ENCODE results near the gene HLA-DPA1.

The HLA-DPA1 gene

DNA sequence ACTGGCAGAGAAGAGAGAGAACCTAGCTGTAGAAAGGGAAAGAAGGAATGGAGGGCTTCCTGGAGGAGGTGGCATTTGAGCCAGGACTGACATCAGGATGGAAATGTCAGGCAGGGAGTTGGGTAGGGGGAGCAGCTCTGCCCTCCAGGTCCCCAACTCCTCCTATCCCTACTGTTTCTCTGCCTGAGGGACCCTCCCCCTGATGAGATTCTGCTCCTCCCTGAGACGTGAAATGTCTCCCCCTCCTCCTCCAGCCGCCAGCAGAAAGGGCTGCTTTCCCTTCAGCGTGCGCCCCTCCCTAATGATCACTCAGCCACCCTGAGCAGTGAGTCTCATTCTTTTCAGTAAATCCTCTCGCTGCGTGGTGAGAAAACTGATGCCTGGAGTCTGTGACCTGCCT, 43.0 kb upstream of the HLA-DPA1 start:
- no peaks in the 10 kb centered on the region for H4K20me1 ChIP-seq (ENCODE audit: insufficient read depth, low read length, poor library complexity, severe bottlenecking)
- no peak overlapping the region for H3K4me2 ChIP-seq (ENCODE audit: low read depth, low read length, poor library complexity, severe bottlenecking)
- no peak overlapping the region for H3K4me3 ChIP-seq (ENCODE audit: low read length, poor library complexity, severe bottlenecking)
- no peak overlapping the region for H3K9ac ChIP-seq (ENCODE audit: low read depth, low read length, poor library complexity, severe bottlenecking)
- H2AFZ ChIP-seq (ENCODE audit: low read length), result no peak overlapping the region
- H3K9me3 ChIP-seq (ENCODE audit: insufficient read depth, low read depth, low read length), result no peaks in the 10 kb centered on the region
- H3K79me2 ChIP-seq (ENCODE audit: insufficient read depth, low read length), result no peaks in the 10 kb centered on the region
- no peaks in the 10 kb centered on the region for H3K9me2 ChIP-seq (replicated peaks; ENCODE audit: low read depth, low read length)
- H3K4me1 ChIP-seq (ENCODE audit: insufficient read depth, low read length, poor library complexity, severe bottlenecking), result peaks cover 8% of the 10 kb centered on the region
- TF ChIP-seq EZH2phosphoT487 (IDR thresholded peaks at IDR 0.05; ENCODE audit: borderline replicate concordance), result no peak
- TF ChIP-seq, protein P1, sequence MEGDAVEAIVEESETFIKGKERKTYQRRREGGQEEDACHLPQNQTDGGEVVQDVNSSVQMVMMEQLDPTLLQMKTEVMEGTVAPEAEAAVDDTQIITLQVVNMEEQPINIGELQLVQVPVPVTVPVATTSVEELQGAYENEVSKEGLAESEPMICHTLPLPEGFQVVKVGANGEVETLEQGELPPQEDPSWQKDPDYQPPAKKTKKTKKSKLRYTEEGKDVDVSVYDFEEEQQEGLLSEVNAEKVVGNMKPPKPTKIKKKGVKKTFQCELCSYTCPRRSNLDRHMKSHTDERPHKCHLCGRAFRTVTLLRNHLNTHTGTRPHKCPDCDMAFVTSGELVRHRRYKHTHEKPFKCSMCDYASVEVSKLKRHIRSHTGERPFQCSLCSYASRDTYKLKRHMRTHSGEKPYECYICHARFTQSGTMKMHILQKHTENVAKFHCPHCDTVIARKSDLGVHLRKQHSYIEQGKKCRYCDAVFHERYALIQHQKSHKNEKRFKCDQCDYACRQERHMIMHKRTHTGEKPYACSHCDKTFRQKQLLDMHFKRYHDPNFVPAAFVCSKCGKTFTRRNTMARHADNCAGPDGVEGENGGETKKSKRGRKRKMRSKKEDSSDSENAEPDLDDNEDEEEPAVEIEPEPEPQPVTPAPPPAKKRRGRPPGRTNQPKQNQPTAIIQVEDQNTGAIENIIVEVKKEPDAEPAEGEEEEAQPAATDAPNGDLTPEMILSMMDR (conservative IDR thresholded peaks at IDR 0.05; ENCODE audit: low read length), result no peak
- no peaks in the 10 kb centered on the region for H3K27me3 ChIP-seq (ENCODE audit: insufficient read depth, low read length, poor library complexity, severe bottlenecking)
- no peaks in the 10 kb centered on the region for H3K36me3 ChIP-seq (ENCODE audit: insufficient read depth, low read length)
- H3F3A ChIP-seq (ENCODE audit: low read depth), result no peaks in the 10 kb centered on the region

DNA sequence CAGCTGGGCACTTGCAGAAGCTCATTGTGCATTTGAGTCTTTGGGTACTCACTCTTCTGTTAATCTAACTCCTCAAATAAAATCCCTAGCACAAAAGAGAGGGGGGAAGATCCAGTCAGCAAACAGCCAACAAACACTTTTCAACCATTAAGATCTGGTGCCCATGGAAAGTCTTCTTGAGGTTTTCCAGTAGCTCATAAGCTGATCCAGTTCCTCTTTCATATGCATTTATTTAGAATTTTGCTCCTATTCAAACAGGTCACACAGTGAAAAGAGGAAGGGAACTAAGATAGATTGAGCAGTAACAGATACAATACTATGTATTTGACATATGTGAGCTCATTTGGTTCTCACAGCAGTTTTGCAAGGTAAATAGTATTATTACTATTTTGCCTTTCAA, 41.0 kb upstream of the HLA-DPA1 start:
- Histone ChIP-seq H3K4me1 (ENCODE audit: insufficient read depth, low read length, poor library complexity, severe bottlenecking) (peaks cover 8% of the 10 kb centered on the region), H3K4me3 (ENCODE audit: low read length, poor library complexity, severe bottlenecking) (no peak overlapping the region), H3F3A (ENCODE audit: low read depth) (no peaks in the 10 kb centered on the region), H3K36me3 (ENCODE audit: insufficient read depth, low read length) (no peaks in the 10 kb centered on the region), H3K9me2 (replicated peaks; ENCODE audit: low read depth, low read length) (no peaks in the 10 kb centered on the region), H3K27me3 (ENCODE audit: insufficient read depth, low read length, poor library complexity, severe bottlenecking) (peaks cover 7% of the 10 kb centered on the region), H3K9ac (ENCODE audit: low read depth, low read length, poor library complexity, severe bottlenecking) (no peak overlapping the region), H3K9me3 (ENCODE audit: insufficient read depth, low read depth, low read length) (no peaks in the 10 kb centered on the region), H2AFZ (ENCODE audit: low read length) (peak overlapping the region; percentile 53), H3K79me2 (ENCODE audit: insufficient read depth, low read length) (no peaks in the 10 kb centered on the region), H3K4me2 (ENCODE audit: low read depth, low read length, poor library complexity, severe bottlenecking) (no peak overlapping the region), H4K20me1 (ENCODE audit: insufficient read depth, low read length, poor library complexity, severe bottlenecking) (no peaks in the 10 kb centered on the region)
- TF ChIP-seq, protein P1 (conservative IDR thresholded peaks at IDR 0.05; ENCODE audit: low read length), result no peak
- no peak for TF ChIP-seq EZH2phosphoT487 (IDR thresholded peaks at IDR 0.05; ENCODE audit: borderline replicate concordance)

DNA sequence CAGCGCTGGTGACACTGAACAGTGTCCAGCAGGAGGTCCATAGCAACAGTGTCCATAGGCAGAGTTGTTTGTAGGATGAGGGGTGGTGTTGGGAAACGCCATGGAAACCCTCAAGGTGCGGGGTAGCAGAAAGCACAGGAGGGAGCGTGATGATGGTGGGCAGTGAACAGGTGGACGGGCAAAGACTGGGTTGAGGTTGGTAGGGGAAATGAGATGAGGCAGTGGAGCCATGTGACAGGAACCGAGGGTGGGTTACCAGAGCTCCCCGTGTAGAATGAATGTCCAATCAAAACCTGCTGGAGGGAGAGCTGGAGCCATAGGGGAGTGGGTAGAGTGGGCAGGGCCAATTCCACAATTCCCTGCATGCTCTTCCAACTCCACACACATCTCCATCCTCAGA, 40.3 kb upstream of the HLA-DPA1 start:
- Histone ChIP-seq H3K27me3 (ENCODE audit: insufficient read depth, low read length, poor library complexity, severe bottlenecking) (peaks cover 13% of the 10 kb centered on the region), H3K79me2 (ENCODE audit: insufficient read depth, low read length) (no peaks in the 10 kb centered on the region), H4K20me1 (ENCODE audit: insufficient read depth, low read length, poor library complexity, severe bottlenecking) (no peaks in the 10 kb centered on the region), H3K4me2 (ENCODE audit: low read depth, low read length, poor library complexity, severe bottlenecking) (peak overlapping the region; percentile 15), H3K36me3 (ENCODE audit: insufficient read depth, low read length) (no peaks in the 10 kb centered on the region), H3K4me1 (ENCODE audit: insufficient read depth, low read length, poor library complexity, severe bottlenecking) (peaks cover 8% of the 10 kb centered on the region), H2AFZ (ENCODE audit: low read length) (peak overlapping the region; percentile 53), H3K9ac (ENCODE audit: low read depth, low read length, poor library complexity, severe bottlenecking) (no peak overlapping the region), H3F3A (ENCODE audit: low read depth) (no peaks in the 10 kb centered on the region), H3K9me2 (replicated peaks; ENCODE audit: low read depth, low read length) (no peaks in the 10 kb centered on the region), H3K9me3 (ENCODE audit: insufficient read depth, low read depth, low read length) (no peaks in the 10 kb centered on the region), H3K4me3 (ENCODE audit: low read length, poor library complexity, severe bottlenecking) (no peak overlapping the region)
- no peak for TF ChIP-seq EZH2phosphoT487 (IDR thresholded peaks at IDR 0.05; ENCODE audit: borderline replicate concordance)
- TF ChIP-seq, protein P1 (conservative IDR thresholded peaks at IDR 0.05; ENCODE audit: low read length), result no peak
